Measurements from ENCODE around the gene SEL1L3.

SEL1L3 gene

GRCh38 chr4:25788703-25789238 lies 74.0 kb downstream of the SEL1L3 start:
- DNase-seq, result peak; percentile 18

DNA sequence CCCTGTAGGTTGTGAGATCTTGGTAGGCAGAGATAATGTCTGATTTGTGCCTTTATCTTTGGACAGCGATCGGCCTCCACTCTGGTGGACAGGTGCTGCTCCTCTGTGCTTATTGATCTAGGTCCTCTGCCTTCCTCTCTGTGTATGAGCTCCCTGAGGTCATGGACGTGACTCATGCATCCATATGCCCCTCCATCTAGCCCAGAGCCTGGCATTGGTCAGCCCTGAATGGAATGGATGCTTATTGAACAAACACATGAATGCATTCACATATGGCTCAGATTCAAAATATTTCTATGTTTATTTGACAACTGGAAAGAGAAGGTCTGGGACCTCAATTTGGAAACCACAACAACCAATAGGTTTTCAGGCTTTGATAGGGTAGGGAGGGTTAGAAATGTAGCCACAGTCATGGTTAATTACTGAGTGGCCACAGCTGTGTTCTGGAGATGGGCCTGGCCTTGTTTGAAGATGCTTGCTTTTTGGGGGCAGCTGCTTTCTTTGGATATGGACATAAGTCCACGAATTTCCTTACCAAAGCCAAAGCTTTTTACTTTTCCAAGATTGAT lies 76.2 kb downstream of the SEL1L3 start:
- no peak for DNase-seq

- DNase-seq, result no peak
Observed at GRCh38 chr4:25783943-25784342, 78.8 kb downstream of the SEL1L3 start.

GRCh38 chr4:25783126-25783525 lies 79.7 kb downstream of the SEL1L3 start:
- DNase-seq, result no peak

DNA sequence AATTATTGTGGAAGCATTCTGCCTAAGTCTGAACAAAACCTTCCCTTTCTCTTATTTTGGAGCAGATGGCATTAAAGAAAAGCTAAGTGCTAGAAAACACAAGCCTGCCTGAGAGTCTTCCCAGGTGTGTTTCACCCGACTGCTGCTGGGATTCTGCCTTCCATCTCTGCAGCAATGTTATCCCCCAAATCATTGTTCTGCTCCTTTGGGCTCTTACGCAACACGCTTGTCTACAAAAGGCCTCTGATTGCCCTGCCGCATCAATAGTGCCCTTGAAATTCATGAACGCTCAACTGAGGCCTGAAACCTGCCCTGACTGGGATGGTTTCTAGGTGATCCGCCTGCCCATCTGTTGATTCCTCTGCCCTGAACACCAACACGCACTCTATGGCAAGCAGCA lies 80.3 kb downstream of the SEL1L3 start:
- no peak for DNase-seq

DNA sequence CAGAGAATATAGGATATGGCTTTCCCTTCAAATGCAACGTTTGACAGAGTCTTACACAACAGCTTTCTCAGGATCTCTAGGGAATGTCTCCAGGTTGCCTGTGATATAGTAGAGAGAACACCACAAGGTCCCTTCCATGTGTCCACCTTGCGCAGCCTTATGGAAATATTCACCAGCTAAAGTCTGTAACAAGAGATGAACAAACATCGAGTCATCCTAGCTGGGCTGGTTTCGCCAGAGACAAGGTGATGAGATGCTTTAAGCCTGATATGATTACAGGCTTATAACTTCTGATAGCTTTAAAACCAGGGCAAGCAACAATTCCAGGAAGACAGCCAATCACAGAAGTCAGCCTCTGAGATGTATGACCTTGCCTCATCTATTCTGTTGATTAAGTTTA lies 83.8 kb downstream of the SEL1L3 start:
- DNase-seq, result no peak

DNA sequence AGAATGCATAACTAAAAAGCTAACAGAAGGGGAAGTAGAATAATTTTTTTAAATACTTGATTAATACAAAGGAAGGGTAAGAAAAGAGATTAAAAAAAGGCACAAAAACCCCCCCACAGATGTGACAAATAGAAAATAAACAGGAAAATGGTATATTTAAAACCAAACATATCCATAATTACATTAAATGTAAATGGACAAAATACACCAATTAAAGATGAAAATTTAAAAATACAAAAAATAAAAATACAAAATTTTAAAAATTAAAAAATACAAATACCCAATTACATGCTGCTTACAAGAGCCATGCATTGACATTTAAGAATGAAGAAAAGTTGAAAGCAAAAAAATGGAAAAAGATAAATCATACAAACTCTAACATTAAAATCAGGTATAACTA lies 86.0 kb downstream of the SEL1L3 start:
- no peak for DNase-seq

- DNase-seq, result no peak
Observed at GRCh38 chr4:25775166-25775565, 87.6 kb downstream of the SEL1L3 start.

DNA sequence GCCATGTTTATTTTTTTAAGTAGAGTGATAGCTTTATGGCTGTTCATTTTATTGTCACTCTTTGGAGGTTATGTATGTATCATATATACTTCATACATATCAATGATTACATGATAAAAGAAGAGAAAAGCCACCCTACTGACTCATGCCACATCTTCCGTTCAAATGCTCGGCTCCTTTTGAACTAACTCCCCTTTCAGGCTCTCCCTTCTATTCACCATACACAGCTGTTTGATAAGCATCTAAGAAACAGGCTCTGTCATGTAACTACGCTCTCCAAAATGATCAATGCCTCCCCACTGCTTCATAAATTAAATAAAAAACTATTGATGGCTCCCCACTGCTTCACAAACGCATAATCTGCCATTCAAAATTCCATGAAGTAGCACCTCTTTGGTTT lies 89.4 kb downstream of the SEL1L3 start:
- no peak for DNase-seq

DNA sequence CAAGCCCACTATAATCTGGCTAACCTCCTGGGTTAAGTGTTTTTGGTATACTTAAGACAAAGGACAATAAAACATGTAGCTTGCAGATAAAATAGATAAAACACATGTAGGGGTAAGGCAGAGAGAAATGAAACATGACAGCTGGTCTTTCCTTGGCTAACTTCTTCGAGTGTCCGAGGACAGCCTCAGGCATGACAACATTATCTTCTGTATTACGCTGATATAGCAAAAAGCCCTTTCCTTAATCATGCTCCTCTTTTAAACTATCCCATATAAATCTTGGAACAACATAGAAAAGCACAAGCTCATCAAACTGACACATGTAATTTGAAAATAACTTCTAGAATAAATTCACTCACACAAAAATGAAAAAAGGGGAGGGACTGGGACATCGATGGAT lies 91.1 kb downstream of the SEL1L3 start:
- DNase-seq, result no peak

- DNase-seq, result peak; percentile 39
Observed at GRCh38 chr4:25770847-25771246, 91.9 kb downstream of the SEL1L3 start.

- no peak for DNase-seq
Observed at GRCh38 chr4:25769251-25769650, 93.5 kb downstream of the SEL1L3 start.

GRCh38 chr4:25767877-25768725 lies 94.7 kb downstream of the SEL1L3 start:
- DNase-seq, result peak; percentile 66

DNA sequence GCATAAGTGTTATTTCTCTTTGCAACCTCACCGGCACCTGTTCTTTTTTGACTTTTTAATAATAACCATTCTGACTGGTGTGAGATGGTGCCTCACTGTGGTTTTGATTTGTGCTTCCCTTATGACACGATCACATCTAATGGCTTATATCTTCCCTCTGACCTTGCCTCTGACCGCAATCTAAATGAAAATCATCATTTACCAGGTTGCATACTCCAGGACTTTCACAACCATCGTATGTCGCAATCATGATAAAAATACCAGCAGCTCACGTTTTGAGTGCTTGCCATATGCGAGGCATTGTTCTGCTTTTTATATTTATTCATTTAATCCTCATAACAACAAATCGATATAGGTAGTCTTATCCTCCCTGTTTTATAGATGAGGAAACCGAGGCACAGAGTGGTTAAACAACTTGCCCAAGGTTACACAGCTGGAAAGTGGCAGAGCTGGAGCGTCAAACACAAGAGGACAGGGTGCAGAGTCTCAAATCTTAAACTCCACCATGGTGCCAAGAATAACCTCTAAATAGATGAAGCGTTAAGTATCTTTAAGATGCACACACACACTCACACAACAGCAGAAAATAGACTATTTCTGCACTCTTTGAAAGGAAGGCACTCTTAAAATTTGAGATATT lies 102.2 kb downstream of the SEL1L3 start:
- DNase-seq, result peak; percentile 28

DNA sequence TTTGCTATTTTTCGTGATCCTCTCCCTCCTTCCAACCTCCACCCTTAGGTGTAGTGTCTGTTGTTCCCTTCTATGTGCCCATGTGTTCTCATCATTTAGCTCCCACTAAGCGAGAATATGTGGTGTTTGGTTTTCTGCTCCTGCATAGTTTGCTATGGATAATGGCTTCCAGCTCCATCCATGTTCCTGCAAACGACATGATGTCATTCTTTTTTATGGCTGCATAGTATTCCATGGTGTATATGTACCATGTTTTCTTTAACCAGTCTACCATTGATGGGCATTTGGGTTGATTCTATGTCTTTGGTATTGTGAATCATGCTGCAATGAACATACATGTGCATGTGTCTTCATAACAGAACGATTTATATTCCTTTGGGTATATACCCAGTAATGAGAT lies 102.7 kb downstream of the SEL1L3 start:
- no peak for DNase-seq

GRCh38 chr4:25759101-25759500 lies 103.7 kb downstream of the SEL1L3 start:
- DNase-seq, result no peak

- no peak for DNase-seq
Observed at GRCh38 chr4:25757452-25757851, 105.3 kb downstream of the SEL1L3 start.

DNA sequence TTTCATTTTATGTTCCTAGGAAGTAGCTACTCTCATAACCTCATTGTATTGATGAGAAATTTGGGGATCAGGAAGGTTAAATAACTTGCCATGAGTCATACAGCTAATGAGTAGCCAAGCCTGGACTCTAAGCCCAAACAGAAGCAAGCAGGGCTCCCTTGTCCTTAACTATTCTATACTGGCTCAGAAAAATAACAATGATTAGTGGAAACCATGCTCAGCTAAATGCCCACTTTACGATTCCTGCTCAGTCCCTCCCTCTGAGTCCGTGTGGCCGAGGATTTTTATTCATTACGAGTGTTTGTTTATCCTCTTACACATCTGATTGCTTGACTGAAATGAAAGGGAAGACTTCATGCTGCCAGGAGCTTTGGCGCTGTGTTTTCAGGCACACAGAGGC lies 106.3 kb downstream of the SEL1L3 start:
- DNase-seq, result no peak

GRCh38 chr4:25755911-25756310 lies 106.9 kb downstream of the SEL1L3 start:
- DNase-seq, result no peak

DNA sequence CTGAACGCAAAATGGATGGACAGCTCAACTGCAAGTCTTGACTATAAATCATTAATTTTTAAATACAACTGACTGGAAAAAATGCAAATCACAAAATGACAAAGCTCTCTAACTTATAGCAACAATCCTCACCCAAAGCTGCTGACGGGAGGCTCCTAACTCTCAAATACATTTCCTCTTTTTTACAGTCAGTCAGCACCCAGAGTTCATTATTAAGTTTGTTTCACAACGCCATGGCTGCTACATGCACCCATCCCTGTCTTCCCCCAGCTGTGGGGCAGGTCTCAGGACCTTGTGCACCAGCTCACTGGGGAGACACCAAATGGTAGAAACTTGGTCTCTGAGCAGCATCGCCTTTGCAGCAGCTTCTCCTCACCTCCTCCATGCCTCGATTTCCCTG lies 109.5 kb downstream of the SEL1L3 start:
- DNase-seq, result no peak

GRCh38 chr4:25750874-25751273 lies 111.9 kb downstream of the SEL1L3 start:
- no peak for DNase-seq

DNA sequence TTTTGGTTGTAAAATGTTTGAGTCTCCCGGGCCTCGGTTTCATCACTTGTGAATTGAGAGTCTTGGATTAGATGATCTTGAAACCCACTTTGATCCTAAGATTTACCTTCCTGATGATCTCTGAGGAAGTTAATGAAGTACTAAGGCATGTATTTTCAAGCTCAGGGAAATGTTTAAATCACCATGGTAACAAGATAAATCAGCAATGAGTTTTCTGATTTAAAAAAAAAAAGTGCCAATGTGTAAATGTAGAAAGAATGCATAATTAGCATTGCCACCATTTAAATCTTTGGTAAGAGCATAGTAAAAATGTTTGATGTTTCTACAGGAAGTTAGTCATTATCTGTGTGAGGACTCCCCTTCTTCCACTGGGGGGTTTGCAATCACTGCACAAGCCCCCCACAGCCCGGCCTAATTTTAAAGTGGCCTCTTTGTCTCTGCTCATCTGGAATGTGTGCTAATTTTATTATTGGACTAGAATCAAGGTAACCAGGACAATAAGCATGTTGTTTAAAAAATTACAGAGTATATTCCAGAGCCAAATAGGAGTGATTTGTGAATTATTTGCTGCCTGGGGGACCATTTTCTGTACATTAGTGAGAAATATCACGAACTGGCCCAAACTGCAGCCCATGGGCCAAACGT lies 113.5 kb downstream of the SEL1L3 start:
- peak; percentile 16 for DNase-seq

GRCh38 chr4:25743971-25744370 lies 118.8 kb downstream of the SEL1L3 start:
- no peak for DNase-seq

All from fibroblast of skin of abdomen (primary cell).